Fibroblast of the aortic adventitia (primary cell): ENCODE results near the gene KNDC1. TPM values are rescaled to one million over a fixed set of nuclear protein-coding genes. Genes with fewer than 3 reads are reported as not detected.

Source experiments
- DNase-seq: peaks from one replicate; pipeline ENCODE4 v3.0.0-alpha.2; 2010; ENCODE audit warnings: low read depth
- H3K4me3 ChIP-seq: 2 replicates; pipeline ENCODE4 v1.5.1; 2011; ENCODE audit warnings: low read depth, mild to moderate bottlenecking, control low read depth, low read length, moderate library complexity
- CTCF ChIP-seq: IDR thresholded peaks from 2 replicates; pipeline ENCODE4 v1.5.1; 2011; ENCODE audit warnings: mild to moderate bottlenecking, low read length, control low read depth, inconsistent platforms; ENCODE audit not compliant: insufficient read depth
- total RNA-seq: library from RNA; depleted of rRNA; stranded (reverse); fragments of >200 nt; gene quantifications from 2 replicates; pipeline ENCODE4 v1.2.3, GENCODE V29; 2012; ENCODE audit warnings: low replicate concordance

Gene KNDC1
- total RNA-seq, 1 donor: under 0.01 TPM

- no peak for DNase-seq
- H3K4me3 ChIP-seq: no peak overlapping the region
- no peak for TF ChIP-seq CTCF
Measured at GRCh38 chr10:133247681-133248333, 87.8 kb downstream of the KNDC1 start.

GRCh38 chr10:133248334-133248715 lies 88.3 kb downstream of the KNDC1 start:
- no peak overlapping the region for H3K4me3 ChIP-seq
- DNase-seq: no peak
- no peak for TF ChIP-seq CTCF

- no peak for TF ChIP-seq CTCF
Measured at GRCh38 chr10:133249094-133249780, 89.2 kb downstream of the KNDC1 start.

GRCh38 chr10:133249975-133250754 lies 90.1 kb downstream of the KNDC1 start:
- no peak for DNase-seq

More at GRCh38 chr10:133249094-133249780, 89.2 kb downstream of the KNDC1 start:
- DNase-seq: no peak
- no peak overlapping the region for H3K4me3 ChIP-seq

GRCh38 chr10:133251388-133252222 lies 91.6 kb downstream of the KNDC1 start:
- H3K4me3 ChIP-seq: no peak overlapping the region
- no peak for TF ChIP-seq CTCF
- no peak for DNase-seq

More at GRCh38 chr10:133249975-133250754, 90.1 kb downstream of the KNDC1 start:
- TF ChIP-seq CTCF: no peak
- H3K4me3 ChIP-seq: no peak overlapping the region

- no peak for TF ChIP-seq CTCF
- no peak overlapping the region for H3K4me3 ChIP-seq
- no peak for DNase-seq
Measured at GRCh38 chr10:133252223-133252552, 92.2 kb downstream of the KNDC1 start.
